Activated T-helper 17 cell treated with anti-CD3 and anti-CD28 coated beads, Interleukin-2, amount 50 U/mL, for 72 hours (primary cell): ENCODE results near the gene ZNF385C. TPM values are rescaled to one million over a fixed set of nuclear protein-coding genes. Genes with fewer than 3 reads are reported as not detected.

Experiments
- ATAC-seq: fragments of 150-1000 bp; cut with Tn5 transposase; replicated peaks from 2 replicates; pipeline ENCODE4 v1.10.0; 2021; ENCODE audit warnings: mild to moderate bottlenecking, moderate library complexity
- H3K27ac Mint-ChIP-seq: one replicate; pipeline ENCODE4 v1.8.0; 2022; ENCODE audit warnings: mixed read lengths
- H3K27me3 Mint-ChIP-seq: one replicate; pipeline ENCODE4 v1.8.0; 2022; ENCODE audit warnings: mixed read lengths
- H3K36me3 Mint-ChIP-seq: one replicate; pipeline ENCODE4 v1.8.0; 2022; ENCODE audit warnings: low read depth, mild to moderate bottlenecking, mixed read lengths
- H3K4me1 Mint-ChIP-seq: one replicate; pipeline ENCODE4 v1.8.0; 2022; ENCODE audit warnings: mixed read lengths
- H3K4me3 Mint-ChIP-seq: one replicate; pipeline ENCODE4 v1.8.0; 2022; ENCODE audit warnings: mild to moderate bottlenecking, mixed read lengths
- H3K9me3 Mint-ChIP-seq: one replicate; pipeline ENCODE4 v1.8.0; 2022; ENCODE audit warnings: mixed read lengths
- total RNA-seq, 2 donors: library from RNA; stranded (reverse); gene quantifications; one replicate each; pipeline ENCODE4 v1.2.3, GENCODE V29; 2022

ZNF385C gene
- total RNA-seq, 2 donors from 2014 or later = 0.15 to 0.48 TPM

DNA sequence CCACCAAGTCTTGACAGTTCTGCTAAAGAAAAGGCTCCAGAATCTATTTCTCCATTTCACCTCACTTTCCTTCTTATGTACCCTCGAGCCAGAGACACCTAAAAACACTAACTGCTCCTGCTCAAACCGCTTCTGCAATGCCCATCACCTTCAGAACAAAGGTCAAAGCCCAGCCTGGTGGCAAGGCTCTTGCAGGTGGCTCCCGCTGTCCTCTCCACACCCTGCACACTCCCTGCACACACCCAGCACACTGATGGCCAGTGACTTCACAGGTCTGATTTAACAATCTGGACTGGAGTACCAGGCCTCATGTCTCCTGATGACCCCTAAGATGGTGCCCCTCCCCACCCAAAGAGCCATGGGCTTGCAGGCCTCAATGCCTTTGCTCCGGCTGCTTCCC is 38.0 kb downstream of the ZNF385C start:
- Mint-ChIP-seq H3K9me3 (no peaks in the 10 kb centered on the region), H3K36me3 (no peaks in the 10 kb centered on the region), H3K27me3 (peaks cover 12% of the 10 kb centered on the region), H3K27ac (peak overlapping the region; percentile 29), H3K4me3 (no peak overlapping the region), H3K4me1 (no peaks in the 10 kb centered on the region)
- no peak for ATAC-seq

DNA sequence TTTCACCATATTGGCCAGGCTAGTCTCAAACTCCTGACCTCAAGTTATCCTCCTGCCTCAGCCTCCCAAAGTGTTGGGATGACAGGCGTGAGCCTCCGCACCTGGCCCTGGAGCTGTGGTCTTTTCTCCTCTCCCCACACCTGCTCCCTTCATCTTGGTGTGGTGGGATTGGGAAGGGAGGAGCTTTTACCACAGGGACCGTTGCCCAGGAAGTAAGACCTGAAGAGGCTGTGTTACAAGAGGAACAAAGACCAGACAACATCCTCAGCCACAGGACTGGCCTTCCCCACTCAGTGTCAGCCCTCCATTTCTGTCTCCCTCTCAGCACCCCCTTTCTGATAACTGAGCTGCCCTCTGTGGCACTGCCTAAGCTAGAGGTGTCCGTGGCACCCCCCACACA is 38.5 kb downstream of the ZNF385C start:
- no peaks in the 10 kb centered on the region for H3K4me1 Mint-ChIP-seq
- peak overlapping the region; percentile 29 for H3K27ac Mint-ChIP-seq
- no peak for ATAC-seq
- no peak overlapping the region for H3K4me3 Mint-ChIP-seq
- H3K36me3 Mint-ChIP-seq = no peaks in the 10 kb centered on the region
- H3K9me3 Mint-ChIP-seq = no peaks in the 10 kb centered on the region
- H3K27me3 Mint-ChIP-seq = peaks cover 16% of the 10 kb centered on the region

DNA sequence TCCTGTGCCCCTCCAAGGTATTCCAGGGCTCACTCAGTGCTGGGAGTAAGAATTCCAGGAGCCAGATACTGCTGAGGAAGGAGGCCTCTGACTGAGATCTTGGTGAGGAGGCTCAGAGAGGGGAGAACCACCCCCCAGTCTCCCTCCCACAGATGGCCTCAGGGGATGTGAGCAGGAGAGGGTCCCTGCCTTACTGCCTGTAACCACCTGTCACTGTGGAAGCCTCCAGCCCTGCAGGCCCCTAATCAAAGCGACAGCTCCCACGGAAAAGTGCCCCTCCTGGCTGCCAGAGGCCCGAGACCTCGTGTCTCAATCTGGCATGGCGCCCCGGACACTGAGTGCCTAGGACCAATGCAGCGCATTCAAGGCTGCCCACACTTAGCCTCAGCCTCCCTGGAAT is 40.2 kb downstream of the ZNF385C start:
- no peaks in the 10 kb centered on the region for H3K9me3 Mint-ChIP-seq
- no peak for ATAC-seq
- peaks cover 20% of the 10 kb centered on the region for H3K27me3 Mint-ChIP-seq
- no peak overlapping the region for H3K4me3 Mint-ChIP-seq
- no peaks in the 10 kb centered on the region for H3K36me3 Mint-ChIP-seq
- H3K4me1 Mint-ChIP-seq = no peaks in the 10 kb centered on the region
- no peak overlapping the region for H3K27ac Mint-ChIP-seq

DNA sequence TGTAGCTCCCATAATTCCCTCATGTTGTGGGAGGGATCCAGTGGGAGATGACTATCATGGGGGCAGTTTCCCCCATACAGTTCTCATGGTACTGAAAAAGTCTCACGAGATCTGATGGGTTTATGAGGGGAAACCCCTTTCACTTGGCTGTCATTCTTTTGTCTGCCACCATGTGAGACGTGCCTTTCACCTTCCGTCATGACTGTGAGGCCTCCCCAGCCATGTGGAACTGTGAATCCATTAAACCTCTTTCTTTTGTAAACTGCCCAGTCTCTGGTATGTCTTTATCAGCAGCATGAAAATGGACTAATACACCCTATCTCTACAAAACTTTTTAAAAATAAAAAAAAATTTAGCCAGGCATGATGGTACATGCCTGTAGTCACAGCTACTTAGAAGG is 41.6 kb downstream of the ZNF385C start:
- Mint-ChIP-seq H3K4me3 (no peak overlapping the region), H3K36me3 (no peaks in the 10 kb centered on the region), H3K4me1 (no peaks in the 10 kb centered on the region), H3K9me3 (no peaks in the 10 kb centered on the region), H3K27ac (no peak overlapping the region), H3K27me3 (peaks cover 28% of the 10 kb centered on the region)
- no peak for ATAC-seq

DNA sequence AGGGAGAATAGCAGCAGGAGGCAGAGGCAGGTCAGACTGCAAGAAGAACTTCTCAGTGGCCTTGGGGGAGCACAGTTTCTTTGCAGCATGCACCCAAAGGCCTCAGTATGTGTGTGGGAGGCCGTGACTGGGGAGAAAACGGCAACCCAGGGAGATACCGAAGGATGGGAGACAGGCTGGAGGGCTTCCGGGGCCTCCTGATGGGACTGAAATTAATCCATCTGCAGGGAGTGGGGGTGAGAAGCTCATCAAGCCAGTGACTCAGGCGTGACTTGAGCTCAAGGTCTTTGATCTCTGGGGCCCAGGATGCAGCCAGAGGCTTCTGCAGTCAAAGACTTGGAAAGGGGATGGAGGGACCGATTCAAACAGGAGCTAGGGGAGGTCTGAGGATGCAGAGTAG is 42.8 kb downstream of the ZNF385C start:
- no peaks in the 10 kb centered on the region for H3K9me3 Mint-ChIP-seq
- ATAC-seq = peak; percentile 28
- H3K4me3 Mint-ChIP-seq = no peak overlapping the region
- no peaks in the 10 kb centered on the region for H3K4me1 Mint-ChIP-seq
- no peaks in the 10 kb centered on the region for H3K36me3 Mint-ChIP-seq
- peaks cover 34% of the 10 kb centered on the region for H3K27me3 Mint-ChIP-seq
- H3K27ac Mint-ChIP-seq = no peak overlapping the region

DNA sequence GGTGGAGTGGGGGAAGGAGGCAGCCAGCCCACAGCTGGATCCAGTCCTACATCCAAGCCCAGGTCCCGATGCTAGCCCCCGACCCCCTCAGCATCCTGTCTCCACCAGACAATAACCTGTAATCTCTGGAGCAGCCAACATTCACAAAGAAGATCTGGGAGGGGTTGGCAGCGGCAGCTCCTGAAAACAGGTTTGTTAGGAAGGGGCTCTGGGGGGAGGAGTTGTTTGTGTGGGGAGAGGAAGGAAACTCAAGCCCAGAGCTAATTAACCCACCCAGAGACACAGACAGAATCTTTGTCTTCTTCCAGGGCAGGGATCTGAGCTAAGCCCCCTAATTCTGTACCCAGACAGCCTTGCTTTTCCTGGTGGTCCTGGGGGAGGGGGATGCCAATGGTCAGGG is 43.2 kb downstream of the ZNF385C start:
- ATAC-seq = no peak
- no peak overlapping the region for H3K27ac Mint-ChIP-seq
- no peaks in the 10 kb centered on the region for H3K9me3 Mint-ChIP-seq
- H3K36me3 Mint-ChIP-seq = no peaks in the 10 kb centered on the region
- no peaks in the 10 kb centered on the region for H3K4me1 Mint-ChIP-seq
- H3K4me3 Mint-ChIP-seq = no peak overlapping the region
- peaks cover 30% of the 10 kb centered on the region for H3K27me3 Mint-ChIP-seq

DNA sequence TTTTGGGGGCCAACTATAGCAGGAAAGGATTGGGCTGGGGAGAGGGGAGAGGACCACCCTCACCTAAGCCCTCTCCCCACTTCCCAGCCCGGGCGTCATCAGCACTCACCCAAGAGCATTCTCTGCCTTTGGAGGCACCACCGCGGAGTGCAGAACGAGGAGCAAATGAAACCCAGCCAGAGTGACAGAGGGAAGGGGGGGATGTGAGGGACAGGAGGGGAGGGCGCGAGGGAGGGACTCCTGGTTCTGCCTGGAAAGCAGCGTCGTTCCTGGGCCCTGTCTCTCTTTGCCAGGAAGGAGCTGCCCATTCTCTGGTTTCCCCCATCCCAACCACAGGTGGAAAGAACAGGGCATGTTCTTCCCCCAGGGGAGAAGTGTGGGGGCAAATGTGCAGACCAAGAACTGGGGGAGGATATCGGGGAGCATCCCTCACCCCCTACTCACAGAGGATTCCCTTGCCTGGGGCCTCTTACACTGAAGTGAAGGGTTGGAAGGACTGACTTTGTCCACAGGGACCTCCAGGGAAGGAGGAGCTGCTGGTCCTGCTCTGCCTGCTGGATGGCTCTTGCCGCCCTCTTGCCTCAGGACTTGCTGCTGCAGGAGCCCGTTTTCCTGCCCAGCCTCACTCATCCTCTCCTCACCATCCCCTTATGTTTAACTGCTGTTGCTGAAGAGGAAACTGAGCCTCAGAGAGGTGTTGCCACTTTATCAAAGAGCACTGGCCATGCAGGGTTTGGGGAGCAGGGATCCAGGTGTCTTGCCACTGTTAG is 44.4 kb downstream of the ZNF385C start:
- Mint-ChIP-seq H3K27ac (no peak overlapping the region), H3K4me3 (no peak overlapping the region), H3K36me3 (no peaks in the 10 kb centered on the region), H3K4me1 (no peaks in the 10 kb centered on the region), H3K27me3 (peaks cover 30% of the 10 kb centered on the region), H3K9me3 (no peaks in the 10 kb centered on the region)
- ATAC-seq = no peak

DNA sequence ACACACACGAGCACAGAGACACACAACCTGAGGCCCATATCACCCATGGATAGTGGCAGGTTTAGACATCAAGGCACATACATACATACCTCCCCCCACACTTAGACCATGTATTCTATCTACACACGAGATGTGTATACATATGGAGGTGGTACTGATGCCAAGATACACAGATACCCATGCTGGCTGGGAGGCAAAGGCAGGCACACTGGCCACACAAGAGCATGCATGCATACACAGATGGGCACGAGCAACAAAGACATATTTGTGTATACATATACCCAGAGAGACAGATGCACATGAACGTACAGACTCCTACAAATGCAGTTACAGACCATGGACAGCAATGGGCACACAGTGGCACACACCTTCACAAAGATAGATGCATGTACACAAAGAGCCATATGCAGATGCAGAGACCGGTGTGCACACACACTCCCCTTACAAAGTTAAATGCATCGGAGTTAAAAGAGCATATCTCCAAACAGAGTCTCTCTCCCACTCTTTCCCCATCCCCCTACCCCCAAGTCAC is 45.9 kb downstream of the ZNF385C start:
- no peak overlapping the region for H3K4me3 Mint-ChIP-seq
- no peaks in the 10 kb centered on the region for H3K4me1 Mint-ChIP-seq
- no peaks in the 10 kb centered on the region for H3K36me3 Mint-ChIP-seq
- peaks cover 30% of the 10 kb centered on the region for H3K27me3 Mint-ChIP-seq
- H3K9me3 Mint-ChIP-seq = no peaks in the 10 kb centered on the region
- no peak for ATAC-seq
- H3K27ac Mint-ChIP-seq = no peak overlapping the region

DNA sequence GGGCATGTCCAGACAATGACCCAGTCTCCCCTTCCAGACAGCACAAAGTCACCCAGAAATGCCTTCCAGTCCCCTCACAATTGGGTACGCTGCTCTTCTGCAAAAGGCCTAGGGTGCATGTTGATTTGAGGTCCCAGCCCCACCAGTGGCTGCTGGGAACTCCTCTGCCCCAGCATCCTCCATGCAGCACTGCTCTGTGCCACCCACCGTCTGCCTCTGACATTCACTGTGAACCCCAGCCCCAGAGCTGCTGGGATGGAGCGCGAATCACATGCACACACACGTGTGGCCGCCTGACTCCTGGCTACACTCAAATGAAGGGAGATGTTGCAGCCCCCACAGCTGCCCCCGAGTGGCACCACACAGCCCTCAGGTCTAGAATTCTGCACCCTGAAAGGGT is 46.6 kb downstream of the ZNF385C start:
- ATAC-seq = no peak
- Mint-ChIP-seq H3K27ac (no peak overlapping the region), H3K4me1 (no peaks in the 10 kb centered on the region), H3K36me3 (no peaks in the 10 kb centered on the region), H3K4me3 (peak overlapping the region; percentile 55), H3K9me3 (no peaks in the 10 kb centered on the region), H3K27me3 (peaks cover 27% of the 10 kb centered on the region)

DNA sequence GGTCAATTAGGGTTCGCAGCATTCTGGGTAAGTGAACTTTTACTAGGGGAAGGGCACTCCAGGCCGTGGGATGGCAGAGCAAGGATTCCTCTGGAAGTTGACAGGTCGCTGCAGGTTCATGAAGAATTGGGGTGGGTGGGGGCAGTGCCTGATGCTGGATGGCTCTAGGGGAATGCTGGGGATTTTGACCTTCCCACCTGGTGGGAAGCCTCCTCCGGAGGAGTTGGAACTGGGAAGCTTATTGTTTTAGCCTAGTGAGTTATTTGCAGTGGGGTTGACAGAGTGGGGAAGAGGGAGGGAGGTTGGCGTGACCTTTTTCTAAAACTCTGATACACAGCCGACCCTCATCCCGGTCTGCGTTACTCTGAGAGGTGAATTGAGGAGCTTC is 47.3 kb downstream of the ZNF385C start:
- no peaks in the 10 kb centered on the region for H3K9me3 Mint-ChIP-seq
- no peaks in the 10 kb centered on the region for H3K4me1 Mint-ChIP-seq
- H3K27me3 Mint-ChIP-seq = peaks cover 27% of the 10 kb centered on the region
- peak overlapping the region; percentile 45 for H3K27ac Mint-ChIP-seq
- no peaks in the 10 kb centered on the region for H3K36me3 Mint-ChIP-seq
- no peak for ATAC-seq
- peak overlapping the region; percentile 55 for H3K4me3 Mint-ChIP-seq

DNA sequence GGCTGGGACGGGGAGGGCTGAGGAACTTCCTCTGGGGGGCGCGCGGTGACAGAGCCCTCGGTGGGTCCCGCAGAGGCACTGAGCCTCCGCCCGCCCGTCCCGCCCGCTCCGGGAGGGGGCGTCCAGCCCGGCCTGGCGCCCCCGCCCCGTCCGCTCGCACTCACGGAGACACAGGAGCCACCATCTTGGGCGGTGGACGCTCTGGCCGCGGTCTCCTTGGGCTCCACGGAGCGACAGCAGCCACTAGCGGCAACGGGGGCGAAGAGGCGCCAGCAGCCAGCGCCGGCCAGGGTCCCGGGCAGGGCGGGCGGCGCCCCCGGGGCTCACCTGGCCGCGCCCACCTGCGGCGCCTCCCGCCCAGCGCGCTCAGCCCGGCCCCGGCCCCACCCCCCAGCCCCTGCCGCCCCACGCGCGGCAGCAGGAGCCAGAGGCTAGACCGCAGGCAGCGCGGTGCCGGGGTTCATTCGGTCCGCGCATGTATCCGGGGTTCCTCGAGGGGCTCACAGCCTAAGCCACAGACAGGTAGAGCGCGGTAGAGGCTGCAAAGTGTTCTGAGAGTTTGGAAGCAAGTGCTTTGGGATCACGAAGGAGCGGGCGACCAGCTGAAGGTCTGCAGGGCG is 47.8 kb downstream of the ZNF385C start, which contains the start of gene C17orf113:
C17orf113 (minus strand) TSS at position 209 of the 620 bp plus-strand sequence. CDS start 7,225 bp downstream, outside the sequence.
- Mint-ChIP-seq H3K36me3 (no peaks in the 10 kb centered on the region), H3K27me3 (peaks cover 27% of the 10 kb centered on the region), H3K4me3 (peak within 1 kb of the TSS; percentile 55), H3K27ac (peak within 1 kb of the TSS; percentile 45), H3K4me1 (no peaks in the 10 kb centered on the region), H3K9me3 (no peaks in the 10 kb centered on the region)
- ATAC-seq = peak; percentile 79

DNA sequence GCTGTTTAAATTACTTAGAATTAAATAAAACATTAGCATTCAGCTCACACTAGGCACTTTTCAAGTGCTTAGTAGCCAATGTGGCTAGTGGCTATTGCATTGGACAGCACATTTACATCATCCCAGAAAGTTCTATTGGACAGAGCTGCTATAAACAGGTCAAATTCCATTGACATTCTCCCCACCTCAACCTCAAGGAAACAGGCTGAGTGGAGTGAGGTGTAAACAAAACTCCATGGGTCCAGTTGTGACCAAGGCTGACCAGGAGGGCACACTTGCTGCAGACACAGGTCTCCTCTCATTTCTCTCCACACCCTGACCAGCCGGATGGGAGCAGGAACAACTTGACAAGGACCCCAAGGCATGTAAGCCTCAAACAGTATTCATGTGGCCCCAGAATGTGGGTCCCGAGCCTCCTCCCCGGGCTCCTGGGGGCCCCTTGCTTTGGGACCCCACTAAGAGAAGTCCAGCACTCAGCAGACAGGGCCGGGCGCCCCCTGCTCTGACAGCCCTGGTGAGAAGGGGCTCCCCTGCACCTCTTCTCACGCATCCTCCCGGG is 48.4 kb downstream of the ZNF385C start:
- H3K36me3 Mint-ChIP-seq = no peaks in the 10 kb centered on the region
- H3K27me3 Mint-ChIP-seq = peaks cover 23% of the 10 kb centered on the region
- H3K27ac Mint-ChIP-seq = no peak overlapping the region
- H3K4me3 Mint-ChIP-seq = peak overlapping the region; percentile 38
- no peak for ATAC-seq
- H3K4me1 Mint-ChIP-seq = no peaks in the 10 kb centered on the region
- no peaks in the 10 kb centered on the region for H3K9me3 Mint-ChIP-seq

DNA sequence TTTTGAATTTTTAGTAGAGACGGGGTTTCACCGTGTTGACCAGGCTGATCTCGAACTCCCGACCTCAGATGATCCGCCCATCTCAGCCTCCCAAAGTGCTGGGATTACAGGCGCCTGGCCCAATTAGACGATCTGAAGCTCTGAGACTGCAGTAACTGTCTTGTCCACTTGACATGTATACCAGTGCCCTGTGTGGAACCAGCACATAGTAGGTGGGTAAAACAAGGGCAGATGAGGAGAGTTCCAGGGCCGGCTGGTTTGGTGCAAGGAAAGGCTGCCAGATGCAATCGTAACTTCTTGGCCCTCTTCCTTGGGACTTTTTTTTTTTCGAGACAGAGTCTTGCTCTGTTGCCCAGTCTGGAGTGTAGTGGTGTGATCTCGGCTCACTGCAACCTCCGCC is 50.9 kb downstream of the ZNF385C start:
- H3K36me3 Mint-ChIP-seq = no peaks in the 10 kb centered on the region
- no peak overlapping the region for H3K4me3 Mint-ChIP-seq
- no peak overlapping the region for H3K27ac Mint-ChIP-seq
- ATAC-seq = no peak
- peaks cover 8% of the 10 kb centered on the region for H3K27me3 Mint-ChIP-seq
- H3K4me1 Mint-ChIP-seq = no peaks in the 10 kb centered on the region
- H3K9me3 Mint-ChIP-seq = no peaks in the 10 kb centered on the region

DNA sequence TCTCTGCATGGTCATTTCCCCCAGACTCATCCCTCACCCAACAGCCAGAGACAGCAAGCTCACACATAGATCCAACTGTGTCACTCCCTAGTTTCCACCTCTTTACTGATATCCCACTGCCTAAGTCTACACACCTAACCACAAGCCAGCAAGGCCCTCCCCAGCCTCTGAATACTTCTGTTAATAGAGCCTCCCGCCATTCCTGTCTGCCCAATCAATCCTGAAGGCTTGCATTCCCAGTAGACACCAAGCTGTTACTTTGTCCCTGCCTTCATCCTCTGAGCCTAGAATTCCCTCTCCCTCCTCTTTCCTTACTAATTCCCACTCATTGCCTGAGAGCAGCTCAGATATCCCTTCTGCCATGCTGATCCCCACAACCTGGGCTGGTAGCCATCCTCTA is 52.6 kb downstream of the ZNF385C start:
- Mint-ChIP-seq H3K27ac (no peak overlapping the region), H3K4me1 (no peaks in the 10 kb centered on the region), H3K4me3 (no peak overlapping the region), H3K36me3 (no peaks in the 10 kb centered on the region), H3K27me3 (peaks cover under 1% of the 10 kb centered on the region), H3K9me3 (no peaks in the 10 kb centered on the region)
- no peak for ATAC-seq
